Measurements from ENCODE around the gene POLN.
A peak's percentile ranks its signal among the peaks of the same experiment; 100 is the strongest.

Gene POLN

DNA sequence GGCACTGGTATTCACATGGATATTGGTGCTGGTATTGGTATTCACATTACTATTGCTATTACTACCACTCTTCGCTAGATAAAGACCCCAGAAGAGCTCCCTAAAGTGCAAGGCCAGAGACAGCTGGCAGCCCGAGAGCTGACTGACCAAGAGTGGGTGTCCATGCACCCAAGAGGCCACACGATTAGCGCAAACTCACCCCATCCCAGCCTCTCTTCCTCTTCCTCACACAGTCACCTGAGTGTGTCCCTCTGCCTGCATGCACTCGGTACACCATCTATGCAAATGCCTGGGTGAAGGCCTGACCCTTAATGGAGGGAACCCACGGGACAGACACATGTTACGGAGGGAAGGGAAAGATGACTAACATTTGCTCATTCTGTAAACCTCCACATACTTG is 86.7 kb downstream of the POLN start:
- DNase-seq = no peak

- DNase-seq = no peak
Measured at GRCh38 chr4:2154215-2154740, 87.6 kb downstream of the POLN start.

GRCh38 chr4:2151544-2151943 is 90.4 kb downstream of the POLN start:
- no peak for DNase-seq

- no peak for DNase-seq
Measured at GRCh38 chr4:2150076-2150475, 91.8 kb downstream of the POLN start.

- no peak for DNase-seq
Measured at GRCh38 chr4:2142630-2143427, 99.1 kb downstream of the POLN start.

GRCh38 chr4:2141762-2142451 is 100.0 kb downstream of the POLN start:
- DNase-seq = no peak

DNA sequence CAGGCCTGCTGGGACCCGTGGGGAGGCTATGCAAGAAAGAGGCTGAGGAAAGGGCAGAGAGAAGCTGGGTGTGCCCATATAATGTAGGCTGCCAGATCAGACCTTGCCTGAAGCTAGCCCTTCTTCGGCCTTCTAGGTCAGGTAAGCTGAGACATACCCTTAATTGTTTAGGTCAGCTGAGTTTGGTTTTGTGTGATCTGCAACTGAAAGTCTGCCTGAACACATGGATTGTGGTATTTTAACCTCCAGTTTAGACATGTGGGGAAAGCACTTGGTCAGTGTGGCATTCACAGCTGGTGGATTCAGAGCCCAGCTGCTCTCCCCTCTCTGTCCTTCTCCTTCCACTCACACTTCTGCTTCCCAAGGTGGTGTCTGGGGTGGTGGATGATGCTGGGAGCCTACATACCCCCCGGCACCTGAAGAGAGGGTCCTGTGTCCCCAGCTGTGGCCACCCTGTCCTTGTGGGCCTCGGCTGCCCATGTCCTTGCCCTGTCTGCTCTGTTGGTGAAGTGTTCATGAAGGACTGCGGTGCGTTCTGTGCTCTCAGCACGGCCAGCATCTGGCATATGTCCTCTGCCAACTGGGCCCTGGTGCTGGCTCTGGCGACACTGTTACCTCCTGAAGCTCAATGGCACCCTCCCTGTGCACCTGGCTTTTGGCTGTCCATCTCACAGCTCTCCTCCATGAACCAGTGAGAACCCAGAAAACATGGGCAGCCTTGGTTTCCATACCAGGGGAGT is 100.7 kb downstream of the POLN start:
- no peak for DNase-seq

GRCh38 chr4:2138846-2139500 is 102.9 kb downstream of the POLN start:
- no peak for DNase-seq

GRCh38 chr4:2136726-2137125 is 105.2 kb downstream of the POLN start:
- DNase-seq = no peak

DNA sequence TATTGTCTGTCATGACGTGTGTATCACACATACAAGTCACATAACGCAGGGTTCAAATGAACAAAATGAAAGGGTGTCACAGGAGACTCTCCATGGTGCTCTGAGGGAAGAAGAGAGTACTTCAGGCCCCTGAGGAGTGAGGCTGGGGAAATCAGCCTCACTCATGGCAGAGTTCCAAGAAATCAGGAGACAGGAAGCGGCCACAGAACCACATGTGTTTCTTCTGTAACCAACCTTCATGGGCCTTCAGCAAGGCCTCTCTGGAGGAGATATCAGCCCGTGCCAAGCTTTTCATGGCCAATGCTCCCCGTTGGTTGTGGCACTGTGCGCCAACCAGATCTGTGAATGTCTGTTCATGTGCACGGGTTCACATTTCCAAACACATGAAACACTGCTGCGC is 106.8 kb downstream of the POLN start:
- DNase-seq = peak; percentile 10

DNA sequence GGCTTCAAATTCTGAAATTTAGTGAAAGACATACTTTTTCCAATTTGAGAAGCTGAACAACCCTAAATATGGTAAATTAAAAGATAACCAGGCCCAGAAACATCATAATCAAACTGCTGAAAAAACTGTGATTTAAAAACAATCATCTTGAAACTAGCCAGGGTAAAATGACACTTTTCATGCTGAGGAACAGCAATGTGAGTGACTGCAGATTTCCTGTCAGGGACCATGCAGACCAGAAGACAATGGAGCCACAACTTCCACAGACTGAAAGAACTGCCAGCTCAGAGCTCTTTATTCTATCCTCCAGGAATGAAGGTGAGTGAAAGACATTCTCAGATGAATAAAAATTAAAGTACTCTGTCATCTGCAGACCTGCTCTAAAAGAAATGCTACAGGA is 109.5 kb downstream of the POLN start:
- DNase-seq = no peak

- DNase-seq = no peak
Measured at GRCh38 chr4:2127609-2128332, 114.2 kb downstream of the POLN start.

- no peak for DNase-seq
Measured at GRCh38 chr4:2126309-2127043, 115.4 kb downstream of the POLN start.

GRCh38 chr4:2125831-2126230 is 116.1 kb downstream of the POLN start:
- DNase-seq = no peak

DNA sequence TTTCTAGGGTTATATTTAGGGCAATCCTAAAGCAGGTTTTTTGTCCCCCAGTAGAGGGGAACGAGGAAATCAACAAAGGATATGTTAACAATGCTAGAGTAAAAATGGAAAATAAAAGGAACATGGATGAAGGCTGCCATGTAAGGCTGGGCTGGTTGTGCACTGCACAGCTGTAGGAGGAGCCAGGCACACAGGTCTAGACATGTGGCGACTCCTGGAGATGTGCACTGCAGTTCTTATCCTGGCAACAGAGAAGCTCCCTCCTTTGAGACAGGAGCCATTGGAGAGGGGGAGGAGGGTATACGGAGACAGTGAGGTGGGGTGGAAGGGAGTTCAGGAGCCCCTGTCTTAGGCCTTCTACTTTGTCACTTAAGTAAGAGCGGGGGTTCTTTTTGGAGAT is 116.9 kb downstream of the POLN start:
- DNase-seq = no peak

DNA sequence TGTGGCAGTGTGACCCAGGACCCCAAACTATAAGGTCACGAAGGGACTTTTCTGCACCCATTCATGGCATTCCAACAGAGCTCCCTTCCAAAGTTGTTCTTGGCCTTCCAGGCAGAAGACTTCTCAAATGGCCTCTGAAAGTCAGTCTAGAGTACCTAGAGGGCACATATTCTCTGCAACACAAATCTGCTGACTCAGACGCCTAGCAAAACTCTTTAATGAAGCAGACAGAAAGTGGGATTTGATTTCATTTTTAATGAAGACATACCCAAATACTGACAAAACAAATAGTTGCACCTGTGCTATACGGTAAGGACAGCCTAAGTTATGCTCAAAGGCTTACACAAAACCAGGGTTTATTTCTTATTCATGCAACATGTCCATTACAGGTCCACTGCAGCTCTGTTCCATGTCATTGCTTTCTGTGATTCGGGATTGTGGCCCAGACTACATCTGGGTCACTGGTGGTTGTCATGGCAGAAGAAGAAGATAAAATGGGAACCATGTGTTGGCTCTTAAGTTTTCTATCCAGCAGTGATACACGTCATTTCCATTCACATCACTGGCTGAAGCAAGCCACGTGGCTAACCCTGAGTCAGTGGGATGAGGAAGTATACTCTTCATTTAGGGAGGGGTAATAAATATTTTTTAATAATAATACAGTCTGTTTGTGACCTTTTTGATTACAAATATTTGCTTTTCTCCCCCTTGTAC is 125.1 kb downstream of the POLN start:
- DNase-seq = no peak

DNA sequence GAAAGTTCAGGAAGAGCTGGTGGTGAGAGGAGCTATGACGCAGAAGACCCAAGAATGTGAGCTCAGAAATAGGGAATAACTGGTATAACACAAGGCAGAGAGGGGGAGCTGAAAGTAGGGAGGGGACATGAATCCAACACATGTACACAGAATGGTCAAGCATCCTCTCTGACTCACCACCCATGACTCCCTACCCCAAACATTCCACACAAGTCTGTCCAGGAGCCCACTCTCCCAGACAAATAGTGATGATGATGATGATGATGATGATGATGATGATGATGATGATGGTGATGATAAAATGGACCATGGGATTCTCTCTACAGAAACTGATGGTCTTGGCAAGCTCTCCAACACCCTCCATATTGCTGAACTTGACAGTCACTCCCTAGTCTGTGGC is 136.4 kb downstream of the POLN start:
- no peak for DNase-seq

DNA sequence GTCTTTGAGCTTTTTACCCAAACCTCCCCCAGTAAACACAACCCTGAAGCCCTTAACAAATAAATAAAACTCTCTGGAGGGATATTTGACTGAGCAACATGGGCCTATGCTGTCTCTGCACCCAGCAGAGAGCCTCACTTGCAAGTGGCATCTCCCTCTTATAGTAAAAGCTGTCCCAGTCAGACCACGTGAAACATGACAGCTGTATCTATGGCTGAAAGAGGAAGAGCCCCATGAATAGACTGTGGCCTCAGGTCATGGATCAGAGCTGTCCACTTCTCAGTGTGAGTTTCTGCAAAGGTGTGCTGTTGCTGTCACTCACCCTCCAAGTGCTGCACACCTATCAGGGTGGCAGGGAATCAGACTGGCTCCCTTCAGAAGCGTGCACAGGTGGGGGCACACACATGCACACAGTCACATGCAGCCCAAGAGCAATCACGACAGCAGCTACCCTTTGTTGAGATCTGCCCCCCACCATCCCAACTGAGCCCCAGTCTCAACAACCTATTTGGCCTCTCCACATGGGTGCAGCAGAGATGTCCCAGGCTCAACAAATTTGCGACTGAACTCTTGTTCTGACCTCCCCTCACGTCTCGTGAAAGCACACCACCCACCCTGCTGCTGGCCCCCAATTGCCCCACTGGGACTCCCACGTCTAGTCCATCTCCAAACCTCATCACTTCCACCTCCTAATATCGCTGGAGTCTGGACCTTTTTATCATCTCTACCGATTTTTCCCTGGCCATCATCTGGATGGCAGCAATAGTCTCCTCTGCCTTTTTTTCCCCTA is 137.2 kb downstream of the POLN start:
- DNase-seq = no peak

GRCh38 chr4:2103843-2104547 is 137.9 kb downstream of the POLN start:
- DNase-seq = no peak

Data from CD4-positive, alpha-beta T cell treated with Interferon gamma for 1 hour (primary cell).